ENCODE data around the gene WHAMM.
A peak's percentile ranks its signal among the peaks of the same experiment; 100 is the strongest.
"Not testable (repeated sequence)": the region's sequence is repeated elsewhere in the genome, so short reads cannot be mapped to it uniquely, and the experiment has no call there.

Gene WHAMM

GRCh38 chr15:82838096-82838735, 28.8 kb downstream of the WHAMM start:
- DNase-seq (ENCODE audit: low spot score): no peak

- DNase-seq (ENCODE audit: low spot score): no peak
Observed at GRCh38 chr15:82839136-82839535, 29.7 kb downstream of the WHAMM start.

GRCh38 chr15:82840166-82840565, 30.7 kb downstream of the WHAMM start:
- no peak for DNase-seq (ENCODE audit: low spot score)

DNA sequence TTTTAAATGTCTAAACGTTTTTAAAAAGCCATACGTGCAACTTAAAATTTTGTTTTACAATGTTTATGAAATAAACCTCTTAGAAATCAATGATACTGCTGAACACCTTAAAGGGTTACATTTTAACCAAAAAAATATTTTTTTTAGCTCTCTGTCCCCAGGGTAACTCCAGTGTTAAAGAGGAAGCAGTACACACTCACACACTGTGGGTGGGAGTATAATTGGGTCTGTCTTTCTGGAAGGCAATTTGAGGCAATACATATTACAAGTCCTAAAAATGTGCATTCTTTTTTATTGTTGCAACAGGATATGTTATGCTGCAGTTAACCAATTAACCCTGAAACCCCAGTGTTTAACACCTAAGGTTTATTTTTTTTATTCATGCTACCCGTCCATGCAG, 34.1 kb downstream of the WHAMM start:
- no peak for DNase-seq (ENCODE audit: low spot score)

DNA sequence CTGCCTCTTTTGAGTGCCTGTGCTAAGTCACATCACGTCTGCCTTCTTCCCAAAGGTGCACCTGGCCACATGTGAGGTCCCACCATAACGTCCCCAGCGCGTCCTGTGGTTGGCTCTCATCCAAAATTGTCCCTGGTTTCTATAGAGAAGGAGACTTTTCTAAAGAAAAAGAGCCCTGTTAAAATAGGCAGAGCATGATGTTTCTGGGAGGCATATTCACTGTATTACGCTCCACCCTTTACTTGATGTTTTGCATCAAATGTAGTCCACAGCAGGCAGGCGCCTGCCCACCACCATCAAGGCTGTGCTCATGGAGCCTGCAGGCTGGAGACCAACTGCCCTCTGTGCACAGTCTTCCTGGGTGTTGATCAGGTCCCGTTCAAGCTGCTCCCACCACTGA, 36.3 kb downstream of the WHAMM start:
- no peak for DNase-seq (ENCODE audit: low spot score)

DNA sequence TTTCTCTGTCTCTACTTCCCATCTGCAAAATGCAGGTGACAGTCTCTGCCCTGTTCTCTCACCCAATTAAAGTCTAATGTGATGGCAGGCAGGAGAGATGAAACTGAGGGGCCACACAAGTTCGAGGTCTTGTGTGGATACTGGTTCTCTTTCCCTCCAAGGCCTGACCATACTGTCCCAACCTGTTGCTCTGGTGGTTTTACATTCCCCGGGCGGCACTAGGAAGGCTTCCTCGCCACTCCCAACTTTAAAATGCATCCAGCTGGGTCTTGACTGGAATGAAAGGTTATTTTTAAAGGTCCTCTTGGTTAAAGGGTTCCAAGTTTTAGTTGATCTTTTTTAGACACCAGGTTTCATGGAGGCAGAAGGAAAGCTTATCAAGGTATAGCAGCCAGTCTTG, 37.2 kb downstream of the WHAMM start:
- no peak for DNase-seq (ENCODE audit: low spot score)

GRCh38 chr15:82847703-82848102, 38.3 kb downstream of the WHAMM start:
- no peak for DNase-seq (ENCODE audit: low spot score)

GRCh38 chr15:82848241-82848993, 39.0 kb downstream of the WHAMM start:
- no peak for DNase-seq (ENCODE audit: low spot score)

DNA sequence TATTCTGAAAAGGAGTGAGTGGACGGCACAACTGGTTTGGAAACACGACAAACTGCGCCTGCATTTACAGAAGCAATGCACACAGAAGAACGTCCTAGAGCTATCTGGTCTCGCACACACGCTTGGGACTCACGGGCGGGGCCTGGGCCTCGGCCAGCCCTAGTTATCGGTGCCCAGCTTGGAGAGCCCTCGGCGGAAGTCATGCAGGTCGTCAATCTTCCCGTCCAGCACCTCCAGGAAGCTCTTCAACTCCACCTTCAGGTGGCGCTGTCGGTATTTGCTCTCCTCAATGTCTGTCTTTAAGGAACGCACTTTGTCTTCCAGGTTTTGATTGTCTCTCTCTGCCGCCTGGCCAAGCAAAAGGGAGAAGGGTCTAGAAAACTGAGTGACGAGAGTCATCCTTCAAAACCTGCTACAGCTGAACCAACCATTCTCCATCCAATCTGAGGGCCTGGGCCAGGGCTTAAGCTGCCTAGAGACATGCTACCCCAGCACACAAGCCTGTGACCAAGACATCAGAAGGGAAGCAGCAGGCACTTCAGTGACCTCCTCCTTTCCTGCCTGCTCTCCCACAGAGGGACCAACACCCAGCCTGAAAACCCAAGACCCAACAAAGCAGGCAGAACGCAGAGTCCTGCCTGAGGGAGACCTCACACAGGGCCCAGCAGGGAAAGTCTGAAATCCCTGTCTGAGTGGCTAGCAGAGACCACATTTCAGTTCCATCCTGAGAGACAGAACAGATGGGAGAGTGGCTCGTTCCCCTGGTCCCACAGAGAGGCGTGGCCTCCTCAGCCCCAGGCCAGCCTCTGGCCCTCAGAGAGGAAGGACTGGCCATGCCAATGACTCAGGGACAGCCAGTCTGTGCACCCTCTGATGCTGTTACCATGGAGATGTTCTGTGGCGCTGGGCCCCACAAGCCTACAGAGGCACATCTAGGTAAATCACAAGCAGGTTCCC, 40.4 kb downstream of the WHAMM start:
- peak; percentile 72 for DNase-seq (ENCODE audit: low spot score)

DNA sequence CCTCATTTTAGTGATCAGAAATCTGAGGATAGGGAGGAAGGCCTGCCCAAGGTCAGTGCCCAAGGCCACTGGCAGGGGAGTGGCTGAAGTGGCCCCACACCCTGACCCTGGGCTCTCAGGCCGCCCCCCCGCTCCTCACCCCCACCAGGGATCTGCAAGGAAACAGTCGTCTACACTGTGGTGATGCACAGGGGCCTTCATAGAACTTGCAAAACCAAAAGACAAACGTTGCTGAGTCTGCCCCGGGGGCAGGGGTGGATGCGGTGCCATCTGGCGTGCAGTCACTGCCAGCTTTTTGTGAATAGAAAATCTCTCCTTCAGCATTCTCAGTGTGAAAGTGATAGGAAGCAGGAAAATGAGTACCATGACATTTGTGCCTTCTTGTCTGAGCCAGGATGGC, 41.3 kb downstream of the WHAMM start:
- no peak for DNase-seq (ENCODE audit: low spot score)

- no peak for DNase-seq (ENCODE audit: low spot score)
Observed at GRCh38 chr15:82851306-82851850, 42.0 kb downstream of the WHAMM start.

GRCh38 chr15:82851981-82852511, 42.6 kb downstream of the WHAMM start:
- DNase-seq (ENCODE audit: low spot score): no peak

GRCh38 chr15:82852941-82853561, 43.6 kb downstream of the WHAMM start:
- no peak for DNase-seq (ENCODE audit: low spot score)

DNA sequence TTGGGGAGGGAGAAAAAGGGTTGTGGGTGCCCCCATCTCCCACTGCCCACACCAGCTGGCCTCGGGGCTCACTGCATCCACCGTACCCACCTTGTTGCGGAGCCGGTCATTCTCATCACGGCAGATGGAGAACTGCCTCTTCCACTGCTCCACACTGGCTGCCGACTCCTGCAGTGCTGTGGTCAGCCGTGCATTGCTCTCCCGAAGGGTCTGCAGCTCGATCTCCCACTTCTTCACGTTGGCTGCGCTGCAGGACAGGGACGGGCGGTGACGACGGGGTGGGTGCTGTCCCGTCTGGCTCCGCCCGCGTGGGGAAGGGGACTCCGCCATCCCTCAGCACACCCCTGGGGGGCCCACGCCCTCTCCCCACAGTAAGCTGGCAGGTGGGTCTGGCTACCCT, 45.1 kb downstream of the WHAMM start:
- DNase-seq (ENCODE audit: low spot score): no peak

DNA sequence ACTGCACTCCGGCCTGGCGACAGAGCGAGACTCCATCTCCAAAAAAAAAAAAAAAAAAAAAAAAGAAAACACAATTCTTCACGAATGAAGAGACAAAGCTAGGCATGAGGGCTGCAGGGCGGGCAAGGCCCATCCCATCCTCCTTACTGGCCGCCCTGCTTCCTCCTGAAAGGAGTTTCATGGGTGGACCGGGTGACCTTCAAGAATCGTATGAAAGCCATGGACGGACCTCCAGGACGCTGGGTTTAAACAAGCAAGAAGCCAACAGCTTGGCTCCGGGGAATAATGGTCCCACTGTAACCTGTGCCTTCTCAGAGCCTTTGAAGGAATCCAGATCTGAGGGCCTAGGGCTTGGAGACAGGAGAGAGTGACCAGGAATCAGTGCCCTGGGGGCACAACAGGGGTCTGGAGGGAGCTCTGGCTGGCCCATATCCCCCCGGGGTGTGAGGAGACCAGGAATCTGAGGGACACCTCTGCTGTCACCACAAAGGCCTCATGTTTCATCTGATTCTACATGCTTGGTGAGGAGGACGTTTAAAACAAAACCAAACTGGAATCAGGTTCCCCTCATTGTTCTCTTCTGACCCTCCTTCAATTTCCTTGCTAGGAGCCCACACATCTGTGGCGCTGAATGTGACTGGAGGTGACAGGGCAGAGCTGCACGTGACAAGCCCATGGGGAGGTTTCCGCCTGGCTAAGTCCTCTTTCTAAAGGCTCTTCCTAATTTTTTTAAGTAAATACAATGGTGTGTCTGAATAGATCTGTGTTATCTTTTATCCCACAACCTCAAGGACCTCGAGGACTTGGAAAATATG, 46.1 kb downstream of the WHAMM start:
- no peak for DNase-seq (ENCODE audit: low spot score)

- no peak for DNase-seq (ENCODE audit: low spot score)
Observed at GRCh38 chr15:82856397-82857170, 47.2 kb downstream of the WHAMM start.

DNA sequence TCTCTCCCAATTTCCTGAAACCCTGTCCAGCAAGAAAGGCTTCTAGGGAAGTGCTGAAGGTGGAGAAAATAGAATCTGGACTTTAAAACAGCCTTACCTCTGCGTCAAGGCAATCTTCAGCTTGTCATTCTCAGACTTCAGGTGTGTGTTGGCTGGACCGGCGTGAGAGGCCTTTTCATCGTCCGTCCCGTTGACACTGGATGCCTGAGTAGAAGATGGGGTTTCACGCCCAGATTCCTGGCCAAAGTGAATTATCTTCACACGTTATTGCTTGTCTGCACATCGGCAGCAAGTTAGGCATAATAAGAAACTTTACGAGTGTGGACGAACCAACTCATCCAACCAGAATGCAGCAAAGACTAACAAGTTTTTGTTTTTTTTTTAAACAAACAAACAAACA, 49.5 kb downstream of the WHAMM start:
- DNase-seq (ENCODE audit: low spot score): no peak

DNA sequence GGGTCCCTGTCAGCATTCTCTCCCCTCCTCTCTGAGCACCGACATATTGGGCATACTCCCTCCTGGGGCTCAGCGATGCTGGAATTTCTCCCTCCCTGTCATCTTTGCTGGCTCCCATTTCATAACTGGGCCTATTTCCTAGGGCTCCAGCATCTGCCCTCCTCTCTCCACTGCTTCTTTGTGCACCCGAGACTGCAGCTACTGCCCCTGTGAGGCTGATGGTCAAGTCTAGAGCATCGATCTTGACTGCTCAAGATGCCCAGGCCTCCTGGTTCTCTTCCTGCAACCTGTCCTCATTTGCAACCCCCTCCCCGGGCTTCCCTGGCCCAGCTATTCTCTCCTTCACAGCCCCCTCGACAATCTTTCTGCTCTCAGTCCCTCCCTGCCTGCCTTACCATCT, 53.5 kb downstream of the WHAMM start:
- no peak for DNase-seq (ENCODE audit: low spot score)

- no peak for DNase-seq (ENCODE audit: low spot score)
Observed at GRCh38 chr15:82864967-82865366, 55.5 kb downstream of the WHAMM start.

DNA sequence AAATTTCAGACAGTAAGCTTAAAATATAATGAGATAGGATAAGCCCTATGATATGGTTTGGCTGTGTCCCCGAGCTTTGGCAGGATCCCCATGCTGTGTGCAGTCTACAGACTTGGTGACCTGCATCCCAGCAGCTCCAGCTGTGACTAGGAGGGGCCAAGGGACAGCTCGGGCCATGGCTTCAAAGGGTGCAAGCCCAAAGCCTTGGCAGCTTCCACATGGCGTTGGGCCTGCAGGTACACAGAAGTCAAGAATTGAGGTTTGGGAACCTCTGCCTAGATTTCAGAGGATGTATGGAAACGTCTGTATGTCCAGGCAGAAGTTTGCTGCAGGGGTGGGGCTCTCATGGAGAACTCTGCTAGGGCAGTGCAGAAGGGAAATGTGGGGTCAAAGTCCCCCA, 56.2 kb downstream of the WHAMM start:
- DNase-seq (ENCODE audit: low spot score): not testable (repeated sequence)
